Measurements from ENCODE around the gene ARHGEF5.

DNA sequence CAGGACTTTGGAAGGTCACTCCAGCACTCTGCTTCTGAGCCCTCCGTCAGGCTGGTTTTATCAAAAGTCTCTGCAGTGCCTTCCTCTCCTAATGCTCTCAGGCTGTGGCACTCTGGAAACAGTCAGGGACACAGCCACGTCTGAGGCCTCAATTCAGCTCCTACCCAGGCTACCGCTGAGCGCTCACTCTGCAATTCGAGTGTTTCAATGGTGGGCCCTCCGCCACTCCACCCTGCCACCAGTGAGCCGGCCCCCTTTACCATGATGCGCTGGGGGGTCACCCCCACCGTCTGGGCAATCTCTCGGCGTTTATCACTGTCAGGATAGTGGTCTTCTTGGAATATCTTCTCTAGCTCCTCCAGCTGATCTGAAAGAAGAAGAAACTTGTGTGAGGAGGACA, 44.7 kb downstream of the ARHGEF5 start:
- TF ChIP-seq, protein P1, sequence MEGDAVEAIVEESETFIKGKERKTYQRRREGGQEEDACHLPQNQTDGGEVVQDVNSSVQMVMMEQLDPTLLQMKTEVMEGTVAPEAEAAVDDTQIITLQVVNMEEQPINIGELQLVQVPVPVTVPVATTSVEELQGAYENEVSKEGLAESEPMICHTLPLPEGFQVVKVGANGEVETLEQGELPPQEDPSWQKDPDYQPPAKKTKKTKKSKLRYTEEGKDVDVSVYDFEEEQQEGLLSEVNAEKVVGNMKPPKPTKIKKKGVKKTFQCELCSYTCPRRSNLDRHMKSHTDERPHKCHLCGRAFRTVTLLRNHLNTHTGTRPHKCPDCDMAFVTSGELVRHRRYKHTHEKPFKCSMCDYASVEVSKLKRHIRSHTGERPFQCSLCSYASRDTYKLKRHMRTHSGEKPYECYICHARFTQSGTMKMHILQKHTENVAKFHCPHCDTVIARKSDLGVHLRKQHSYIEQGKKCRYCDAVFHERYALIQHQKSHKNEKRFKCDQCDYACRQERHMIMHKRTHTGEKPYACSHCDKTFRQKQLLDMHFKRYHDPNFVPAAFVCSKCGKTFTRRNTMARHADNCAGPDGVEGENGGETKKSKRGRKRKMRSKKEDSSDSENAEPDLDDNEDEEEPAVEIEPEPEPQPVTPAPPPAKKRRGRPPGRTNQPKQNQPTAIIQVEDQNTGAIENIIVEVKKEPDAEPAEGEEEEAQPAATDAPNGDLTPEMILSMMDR (IDR thresholded peaks at IDR 0.05; ENCODE audit: insufficient read depth, low read length): no peak
- TF ChIP-seq GABPA (IDR thresholded peaks at IDR 0.05; ENCODE audit: low read depth) (no peak), POLR2AphosphoS5 (IDR thresholded peaks at IDR 0.05; ENCODE audit: low read depth) (no peak), SPI1 (IDR thresholded peaks at IDR 0.05; ENCODE audit: borderline replicate concordance, low read depth) (no peak), REST (IDR thresholded peaks at IDR 0.05; ENCODE audit: insufficient replicate concordance, low read depth) (no peak)
